ENCODE results near the gene GAGE10.

Gene GAGE10, protein sequence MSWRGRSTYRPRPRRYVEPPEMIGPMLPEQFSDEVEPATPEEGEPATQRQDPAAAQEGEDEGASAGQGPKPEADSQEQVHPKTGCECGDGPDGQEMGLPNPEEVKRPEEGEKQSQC

DNA sequence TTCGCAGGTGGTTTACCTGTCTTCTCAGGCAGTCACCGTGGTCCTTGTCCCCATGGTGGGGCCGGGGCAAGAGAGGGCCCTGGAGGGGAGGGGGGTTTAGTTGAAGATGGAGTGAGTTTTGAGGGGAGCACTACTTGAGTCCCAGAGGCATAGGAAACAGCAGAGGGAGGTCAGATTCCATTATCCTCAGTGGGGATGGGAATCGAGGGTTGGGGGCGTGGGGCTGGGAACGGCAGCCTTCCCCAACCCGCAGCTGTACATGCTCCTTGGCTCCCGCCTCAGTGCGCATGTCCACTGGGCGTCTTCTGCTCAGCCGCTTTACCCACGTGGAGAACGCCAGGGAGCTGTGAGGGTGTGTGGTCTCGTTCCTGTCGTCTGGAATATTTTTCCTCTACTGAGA lies at the start of gene GAGE10:
TSS of gene GAGE10 (plus strand) at position 301 of the 400 bp plus-strand sequence. CDS start 1,214 bp downstream, outside the sequence.
- no peak for DNase-seq

DNA sequence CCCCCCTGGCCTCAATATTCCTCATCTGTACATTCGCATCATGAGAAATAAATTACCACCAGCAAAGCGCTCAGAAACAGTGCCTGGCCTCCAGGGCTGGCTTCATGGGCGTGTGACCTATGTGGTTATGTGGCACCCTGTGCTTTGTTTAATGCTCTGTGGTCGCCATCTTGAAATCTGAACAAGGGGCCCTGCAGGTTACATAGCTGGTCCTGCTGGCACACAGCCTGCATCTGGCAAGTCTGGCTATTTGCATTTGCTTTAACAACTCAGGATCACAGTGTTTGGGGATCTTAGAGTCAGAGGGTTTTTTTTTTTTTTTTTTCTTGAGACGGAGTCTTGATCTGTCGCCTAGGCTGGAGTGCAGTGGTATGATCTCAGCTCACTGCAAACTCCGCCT lies 48.8 kb upstream of the GAGE10 start:
- no peak for DNase-seq

DNA sequence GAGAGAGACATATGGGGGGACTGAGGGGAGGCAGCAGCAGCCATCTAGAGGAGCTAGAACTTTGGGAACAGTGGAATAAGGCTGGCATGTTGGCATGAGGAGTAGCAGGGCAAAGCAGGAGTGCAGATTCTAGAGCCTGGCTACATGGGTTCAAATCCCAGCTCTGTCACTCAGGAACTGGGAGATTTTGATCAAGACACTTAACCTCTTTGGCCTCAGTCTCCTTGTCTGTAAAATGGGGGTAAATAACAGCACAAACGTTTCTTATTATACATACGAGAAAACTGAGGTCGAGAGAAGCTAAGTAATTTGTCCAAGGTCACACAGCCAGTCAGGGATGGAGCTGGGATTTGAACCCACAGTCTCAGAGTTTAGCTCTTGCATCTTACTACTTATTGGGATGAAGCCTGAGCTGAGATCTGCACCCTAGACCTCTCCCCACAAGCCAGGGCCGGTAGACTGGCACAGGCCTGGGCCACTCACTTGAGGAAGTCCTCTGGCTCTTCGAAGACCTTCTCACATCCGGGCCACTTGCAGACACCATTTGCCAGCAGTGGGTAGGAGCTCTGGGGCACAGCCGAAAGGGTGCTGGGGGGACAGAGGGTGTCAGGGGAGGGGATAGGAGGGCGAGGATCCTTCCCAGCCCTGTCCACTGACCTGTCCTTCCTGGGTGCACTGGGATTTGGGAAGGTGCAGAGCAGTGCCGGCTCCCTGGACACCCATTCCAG lies 47.0 kb upstream of the GAGE10 start:
- no peak for DNase-seq

DNA sequence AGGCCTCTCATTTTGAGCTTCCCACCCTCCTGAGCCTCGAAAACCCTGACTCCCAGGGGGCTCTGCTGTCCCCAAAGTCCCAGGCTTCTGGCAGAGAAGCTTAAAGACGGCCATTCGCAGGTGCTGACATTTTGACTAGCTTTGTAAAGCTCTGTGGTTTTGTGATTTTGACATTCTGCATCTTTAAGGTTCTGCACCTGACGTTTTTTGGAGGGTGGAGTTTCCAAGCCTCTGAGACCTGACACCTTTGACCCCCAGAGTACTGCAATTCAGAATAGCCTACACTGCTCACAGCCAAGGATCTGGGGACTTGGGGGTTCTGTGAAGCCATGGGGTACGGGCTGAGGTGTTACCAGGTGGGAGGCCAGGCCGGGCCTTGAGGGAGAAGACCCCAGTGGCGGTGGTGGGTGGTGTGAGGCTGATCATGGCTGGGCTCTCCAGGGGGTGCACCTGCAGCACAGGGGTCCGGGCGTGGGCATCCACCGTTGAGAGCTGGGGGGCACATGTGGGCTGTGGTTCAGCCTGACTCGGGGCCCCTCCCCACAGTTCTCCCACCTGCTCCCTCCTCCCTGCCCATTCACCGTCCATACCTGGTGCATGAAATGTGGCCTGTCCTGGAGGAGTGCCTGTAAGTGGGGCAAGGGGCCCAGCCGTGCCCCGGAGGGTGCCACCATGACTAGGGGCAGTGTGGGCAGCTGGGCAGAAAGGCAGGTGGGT lies 46.2 kb upstream of the GAGE10 start:
- DNase-seq = no peak

DNA sequence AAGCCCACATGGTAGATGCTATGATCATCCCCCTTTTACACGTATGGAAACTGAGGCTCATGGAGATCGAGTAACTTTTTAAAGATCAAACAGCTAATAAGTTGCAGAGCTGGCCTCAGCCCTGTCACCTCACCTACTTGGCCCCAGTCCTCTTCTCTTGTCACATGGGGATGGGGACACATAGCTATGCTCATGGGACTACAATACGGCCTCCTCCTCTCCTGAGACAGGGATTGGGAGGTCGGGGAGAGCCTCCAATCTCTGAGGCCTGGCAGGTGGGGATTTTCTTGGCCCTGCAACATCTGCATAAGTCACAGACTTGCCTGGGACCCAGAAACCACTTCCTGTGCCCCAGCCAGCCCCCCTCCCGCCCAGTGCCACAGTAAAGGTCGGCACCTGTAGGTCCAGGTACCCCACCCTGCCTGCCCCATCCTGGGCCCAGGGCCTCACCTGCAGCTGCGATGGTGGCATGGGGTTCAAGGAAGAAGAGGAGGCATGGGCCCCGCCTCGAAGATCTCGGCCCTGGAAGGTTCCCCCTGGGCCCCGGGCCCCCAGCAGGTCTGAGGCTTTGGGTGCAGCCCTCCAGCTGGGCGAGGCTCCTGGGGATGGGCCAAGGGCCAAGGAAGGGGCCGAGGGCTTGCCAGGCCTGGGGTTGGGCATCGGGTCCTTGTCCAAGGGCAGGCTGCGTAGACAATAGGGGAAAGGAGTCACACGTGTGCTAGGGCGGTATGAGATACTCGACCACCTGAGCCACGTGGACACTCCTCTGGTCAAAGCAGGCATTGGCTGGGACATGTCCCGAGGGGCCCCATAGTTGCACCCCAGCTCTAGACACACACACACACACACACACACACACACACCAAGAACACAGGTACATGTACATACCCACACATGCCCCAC lies 45.3 kb upstream of the GAGE10 start:
- DNase-seq = no peak

DNA sequence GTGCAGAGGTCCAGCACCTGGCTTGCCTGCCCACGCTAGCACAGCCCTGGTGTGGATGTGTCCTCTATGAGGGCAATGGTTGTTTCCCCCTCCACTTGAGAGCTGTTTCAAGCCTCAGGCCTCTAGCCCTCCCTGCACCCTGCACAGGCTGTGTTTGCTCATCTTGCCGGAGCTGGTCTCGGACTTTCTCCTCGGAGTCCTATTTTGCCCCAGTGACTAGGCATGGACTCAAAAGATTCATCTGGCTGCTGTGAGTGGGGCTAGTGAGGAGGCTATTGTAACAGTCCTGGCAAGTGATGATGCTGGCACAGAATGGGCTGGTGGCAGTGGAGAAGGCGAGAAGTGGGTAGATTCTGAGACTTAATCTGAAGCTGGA lies 44.7 kb upstream of the GAGE10 start:
- no peak for DNase-seq

DNA sequence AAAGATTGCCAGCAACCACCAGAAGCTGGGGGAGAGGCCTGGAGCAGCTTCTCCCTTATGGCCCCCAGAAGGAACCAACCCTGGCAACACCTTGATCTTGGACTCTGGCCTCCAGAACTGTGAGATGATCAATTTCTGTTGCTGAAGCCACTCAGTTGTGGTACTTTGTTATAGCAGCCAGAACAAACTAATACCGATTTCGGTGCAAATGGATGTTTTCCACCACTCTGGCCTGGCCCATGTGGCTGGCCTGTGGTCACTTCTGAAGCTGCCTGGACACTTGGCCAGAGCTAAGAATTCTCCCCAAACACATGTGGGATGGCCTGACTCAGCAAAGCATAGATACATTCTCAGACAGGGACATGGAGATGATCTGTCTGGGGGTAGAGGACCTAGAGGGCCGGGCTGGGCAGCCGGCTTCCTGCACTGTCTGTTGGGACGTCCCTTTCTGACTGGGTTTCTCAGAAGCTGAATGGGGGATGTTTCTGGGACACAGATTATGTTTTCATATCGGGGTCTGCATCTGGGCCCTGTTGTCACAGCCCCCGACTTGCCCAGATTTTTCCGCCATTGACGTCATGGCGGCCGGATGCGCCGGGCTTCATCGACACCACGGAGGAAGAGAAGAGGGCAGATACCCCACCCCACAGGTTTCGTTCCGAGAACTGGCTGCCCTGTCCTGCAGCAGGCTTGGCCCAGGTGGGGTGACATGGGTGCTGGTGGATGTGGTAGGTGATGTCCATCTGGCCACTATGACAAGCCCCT lies 43.0 kb upstream of the GAGE10 start:
- DNase-seq = no peak

DNA sequence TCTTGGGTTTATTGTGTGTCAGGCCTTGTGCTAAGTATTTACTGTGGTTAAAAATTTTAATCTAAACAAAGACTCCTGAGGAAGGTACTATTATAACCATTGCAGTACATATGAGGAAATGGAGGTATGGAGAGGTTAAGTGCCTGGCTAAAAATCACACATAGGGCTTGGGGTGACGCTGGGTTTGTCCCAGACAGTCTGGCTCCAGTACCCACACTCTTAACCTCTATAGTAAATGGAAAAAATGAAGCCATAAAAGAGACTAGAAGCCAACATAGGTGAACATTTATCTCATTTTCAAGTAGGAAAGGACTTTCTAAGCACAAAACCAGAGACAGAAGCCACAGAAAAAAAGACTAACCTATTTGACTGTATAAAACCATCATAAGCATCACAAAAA lies 40.8 kb upstream of the GAGE10 start:
- no peak for DNase-seq

DNA sequence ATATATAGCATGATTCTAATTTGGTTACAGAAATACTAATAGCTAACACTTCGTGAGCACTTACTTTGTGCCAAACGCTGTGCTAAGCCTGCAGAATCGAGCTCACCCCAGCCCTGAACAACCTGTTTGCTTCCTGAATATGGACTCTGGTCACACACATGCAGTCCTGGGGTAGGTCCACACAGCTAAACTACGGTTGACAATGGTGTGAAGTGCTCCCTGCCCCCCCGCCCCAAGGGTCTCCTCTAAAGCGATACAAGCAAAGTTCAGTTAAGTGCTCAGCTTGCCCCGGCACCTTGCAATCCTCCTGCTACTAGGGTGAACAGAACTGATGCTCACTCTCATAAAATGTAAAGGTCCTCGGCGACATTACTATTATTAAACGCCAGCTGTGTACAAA lies 39.8 kb upstream of the GAGE10 start:
- no peak for DNase-seq

DNA sequence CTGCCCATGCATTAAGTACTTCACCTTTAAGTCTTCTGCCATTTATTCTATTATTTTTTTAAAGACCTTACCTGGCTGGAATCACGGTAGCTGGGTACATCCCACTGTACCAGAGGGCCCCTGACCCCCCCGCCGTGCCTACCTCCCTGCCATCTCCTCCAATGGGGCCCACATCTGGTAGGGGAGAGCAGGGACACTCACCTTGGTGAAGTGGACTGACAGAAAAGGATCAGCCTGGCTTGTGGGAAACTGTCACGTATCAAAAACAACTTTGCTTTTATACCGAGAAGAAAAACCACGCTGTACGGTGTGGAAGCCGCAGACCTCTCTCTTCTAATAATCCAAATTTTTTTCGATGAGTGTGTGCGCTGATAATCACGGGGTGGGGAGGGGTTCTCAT lies 39.0 kb upstream of the GAGE10 start, which contains the start of gene FOXP3:
TSS of gene FOXP3 (minus strand) at position 251 of the 400 bp plus-strand sequence. CDS start 6,205 bp downstream, outside the sequence.
- no peak for DNase-seq

DNA sequence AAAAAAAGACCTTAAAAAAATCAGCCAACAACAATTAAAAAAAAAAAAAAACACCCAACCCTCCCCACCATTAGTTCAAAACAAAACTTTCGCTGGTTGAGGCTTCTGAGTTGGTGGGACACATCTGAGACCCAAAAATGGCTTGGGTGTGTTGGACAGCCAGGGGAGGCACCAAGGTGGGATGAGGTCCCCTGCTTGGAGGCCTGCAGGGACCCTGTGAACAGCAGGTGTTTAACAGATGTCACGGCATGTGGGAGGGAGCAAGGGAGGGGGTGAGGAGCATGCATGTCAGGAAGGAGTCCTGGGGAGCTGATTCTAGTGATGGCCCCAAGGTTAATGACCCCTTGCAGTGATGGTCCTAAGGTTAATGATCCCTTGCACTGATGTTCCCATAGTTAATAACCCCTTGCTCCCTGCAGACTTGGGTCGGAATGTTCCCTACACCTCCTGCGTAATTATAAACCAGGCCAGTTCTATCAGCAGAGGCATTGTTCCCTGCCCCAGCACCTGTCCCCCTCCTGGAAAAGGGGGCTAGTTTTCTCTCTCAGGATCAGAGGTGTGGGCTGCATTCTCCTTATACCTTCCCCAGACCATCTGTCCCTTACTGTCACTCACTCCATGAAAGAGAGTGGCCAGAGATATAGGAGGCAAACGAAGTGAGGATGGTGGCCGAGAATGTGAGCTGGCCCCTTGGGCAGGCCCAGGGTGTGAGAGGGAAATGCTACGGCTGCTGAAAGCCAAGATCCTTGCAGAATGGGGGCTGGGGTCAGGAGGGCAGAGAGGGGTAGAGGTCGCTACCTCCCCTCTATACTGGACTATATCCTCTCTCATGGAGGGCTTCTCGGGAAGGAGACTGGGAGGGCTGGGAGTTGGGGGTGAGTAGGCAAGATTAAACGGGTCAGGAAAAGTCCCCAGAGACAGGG lies 36.7 kb upstream of the GAGE10 start:
- DNase-seq = no peak

DNA sequence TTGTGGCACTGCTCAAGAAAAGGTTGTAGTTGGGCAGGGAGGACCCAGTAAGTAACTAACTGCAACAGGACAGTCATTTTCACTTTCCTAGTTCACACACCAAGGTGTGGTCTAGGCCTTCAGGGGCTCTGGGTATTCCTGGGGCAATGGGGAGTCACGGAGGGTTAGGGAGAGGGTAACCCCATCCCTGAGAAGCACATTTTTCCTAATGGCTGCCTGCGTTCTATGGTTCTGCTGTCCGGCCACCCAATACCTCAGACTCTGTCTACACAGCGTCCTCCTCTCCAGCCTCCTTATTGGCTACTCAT lies 34.8 kb upstream of the GAGE10 start:
- no peak for DNase-seq

DNA sequence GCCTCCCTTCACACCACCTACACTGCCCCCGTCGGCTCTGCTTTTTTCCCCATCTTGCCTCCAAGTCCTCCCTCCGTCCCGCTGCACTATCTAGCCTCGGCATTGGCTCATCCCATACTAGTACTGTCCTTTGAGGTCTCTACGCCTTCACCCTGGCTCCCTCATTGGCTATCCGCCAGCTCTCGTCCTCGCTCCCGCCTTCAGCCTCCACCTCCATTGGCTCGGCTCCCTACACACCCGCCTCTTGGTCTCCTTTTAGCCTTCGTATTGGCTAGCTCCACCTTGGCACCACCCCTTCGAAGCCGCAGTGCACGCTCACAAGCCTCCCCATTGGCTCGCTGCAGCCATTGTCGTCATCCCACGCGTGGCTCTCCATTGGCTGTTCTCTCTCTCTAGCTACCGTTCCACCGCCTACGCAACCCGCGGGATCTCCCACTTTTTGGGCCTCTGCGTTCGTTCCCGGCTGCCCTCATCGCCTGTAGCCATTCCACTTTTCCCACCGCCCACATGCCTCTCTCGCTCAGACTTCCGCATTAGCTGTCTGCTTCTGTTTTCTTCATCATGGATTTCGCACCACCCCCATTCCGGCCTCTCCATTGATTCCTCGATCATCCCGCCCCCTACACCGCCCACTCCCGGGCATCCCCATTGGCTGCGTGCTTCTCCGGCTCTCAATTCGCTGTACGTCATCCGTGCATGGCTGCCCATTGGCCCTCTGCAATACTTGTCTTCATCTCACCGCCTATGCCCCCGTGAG lies 34.3 kb upstream of the GAGE10 start:
- peak; percentile 98 for DNase-seq

DNA sequence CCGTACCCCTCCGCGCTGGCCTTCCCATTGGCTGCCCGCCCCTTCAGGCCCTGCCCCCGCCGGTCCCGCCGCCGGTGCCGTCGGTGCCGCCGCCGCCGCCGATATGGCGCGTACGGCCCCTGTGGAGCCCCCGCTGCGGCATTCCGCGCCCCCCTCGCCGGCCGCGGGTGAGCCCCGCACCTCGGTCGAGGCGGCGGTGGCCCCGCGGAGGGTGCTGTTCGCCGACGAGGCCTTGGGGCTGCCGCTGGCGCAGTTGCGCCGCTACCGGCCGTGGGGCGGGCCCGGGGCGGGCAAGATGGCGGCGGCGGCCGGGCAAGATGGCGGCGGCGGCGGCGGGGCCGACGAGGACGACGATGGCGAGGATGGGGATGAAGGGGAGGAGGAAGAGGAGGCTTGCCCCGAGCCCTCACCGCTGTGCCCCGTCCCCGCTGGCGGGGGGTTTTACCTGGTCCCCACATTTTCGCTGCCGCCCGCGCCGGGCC lies 33.6 kb upstream of the GAGE10 start, which contains the start of gene PPP1R3F:
TSS of gene PPP1R3F (plus strand) at position 27 of the 482 bp plus-strand sequence. CDS start at position 104, 77 bp downstream.
- DNase-seq = no peak

DNA sequence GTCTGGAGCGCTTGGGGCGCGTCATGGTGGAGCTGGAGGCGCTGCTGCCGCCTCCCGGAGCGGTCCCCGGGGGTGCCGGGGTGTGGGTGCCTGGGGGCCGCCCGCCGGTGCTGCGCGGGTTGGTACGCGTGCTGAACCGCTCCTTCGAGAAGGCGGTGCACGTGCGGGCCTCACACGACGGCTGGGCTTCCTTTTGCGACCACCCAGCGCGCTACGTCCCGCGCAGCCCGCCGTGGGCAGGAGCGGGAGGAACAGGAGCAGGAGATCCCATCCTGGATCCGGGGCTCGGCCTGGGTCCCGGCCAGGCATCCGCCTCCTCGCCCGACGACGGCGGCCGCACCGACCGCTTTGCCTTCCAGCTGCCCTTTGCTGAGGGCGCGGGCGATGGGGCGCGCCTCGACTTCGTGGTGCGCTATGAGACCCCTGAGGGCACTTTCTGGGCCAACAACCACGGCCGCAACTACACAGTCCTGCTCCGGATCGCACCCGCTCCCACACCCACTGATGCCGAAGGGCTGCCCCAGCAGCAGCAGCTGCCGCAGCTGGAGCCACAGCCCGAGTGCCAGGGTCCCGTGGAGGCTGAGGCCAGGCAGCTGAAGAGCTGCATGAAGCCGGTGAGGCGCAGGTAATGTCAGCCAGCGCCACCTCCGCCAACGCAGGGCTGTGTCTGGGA lies 33.1 kb upstream of the GAGE10 start:
- no peak for DNase-seq

DNA sequence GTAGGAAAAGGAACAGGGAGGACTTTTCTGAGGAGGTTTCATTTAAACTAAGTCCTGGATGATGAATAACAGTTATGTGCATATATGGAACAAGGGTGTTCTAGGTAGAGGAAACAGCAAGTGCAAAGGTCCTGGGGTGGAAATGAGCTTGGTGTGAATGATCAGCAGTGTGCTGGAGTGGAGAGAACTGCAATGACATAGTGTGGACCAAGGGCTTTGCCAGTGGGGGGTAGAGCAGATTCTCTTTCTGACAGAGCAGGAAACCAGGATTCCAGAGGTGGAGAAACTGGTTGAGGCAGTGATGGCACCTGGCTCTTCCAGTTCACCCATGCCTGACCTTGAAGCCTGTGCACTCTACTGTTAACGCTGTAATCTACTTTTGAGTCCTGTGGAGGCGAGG lies 32.1 kb upstream of the GAGE10 start:
- no peak for DNase-seq

DNA sequence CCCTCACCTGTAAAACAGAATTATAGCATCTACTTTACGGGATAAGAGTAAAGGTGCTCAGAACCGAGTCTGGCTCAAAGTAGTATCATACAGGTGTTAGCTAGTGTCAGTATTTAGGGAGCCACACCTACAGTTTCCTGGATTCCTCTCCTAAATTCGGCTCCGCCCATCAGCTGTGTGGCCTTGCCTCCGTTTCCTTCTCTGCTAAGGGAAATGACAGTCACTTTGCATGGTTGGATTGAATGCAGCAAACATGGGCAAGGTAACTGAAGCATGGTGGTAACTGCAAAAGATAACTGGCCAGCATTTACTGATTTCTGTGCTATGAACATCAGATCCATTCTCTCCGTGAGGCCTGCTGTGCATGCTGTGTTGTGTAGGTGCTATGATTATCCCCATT lies 31.0 kb upstream of the GAGE10 start:
- no peak for DNase-seq

DNA sequence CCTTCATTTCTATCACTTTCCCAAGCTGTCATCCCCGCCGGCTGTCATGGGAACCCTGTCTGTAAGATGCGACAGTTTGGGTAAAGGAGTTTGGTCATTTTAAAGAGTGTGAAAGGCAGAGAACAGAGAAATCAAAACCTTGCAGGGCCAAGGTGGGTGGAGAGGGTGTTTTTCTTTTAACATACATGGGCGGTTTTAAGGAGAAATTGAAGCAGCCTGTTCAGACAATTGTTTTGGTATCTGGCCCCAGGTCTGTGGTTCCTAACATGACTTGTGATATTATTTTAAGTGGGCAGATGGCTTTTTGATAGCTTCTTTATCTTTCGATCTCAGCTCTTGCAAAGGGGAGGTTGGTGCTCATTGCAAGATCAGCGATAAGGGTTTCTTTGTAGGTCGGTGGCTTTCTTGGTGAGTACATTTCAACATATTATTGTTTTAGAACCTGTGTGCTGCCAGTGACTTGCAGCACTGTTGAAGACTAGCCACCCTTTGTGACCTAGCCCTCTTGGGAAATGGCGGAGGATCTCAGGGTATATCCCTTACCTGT lies 30.2 kb upstream of the GAGE10 start:
- DNase-seq = peak; percentile 79

DNA sequence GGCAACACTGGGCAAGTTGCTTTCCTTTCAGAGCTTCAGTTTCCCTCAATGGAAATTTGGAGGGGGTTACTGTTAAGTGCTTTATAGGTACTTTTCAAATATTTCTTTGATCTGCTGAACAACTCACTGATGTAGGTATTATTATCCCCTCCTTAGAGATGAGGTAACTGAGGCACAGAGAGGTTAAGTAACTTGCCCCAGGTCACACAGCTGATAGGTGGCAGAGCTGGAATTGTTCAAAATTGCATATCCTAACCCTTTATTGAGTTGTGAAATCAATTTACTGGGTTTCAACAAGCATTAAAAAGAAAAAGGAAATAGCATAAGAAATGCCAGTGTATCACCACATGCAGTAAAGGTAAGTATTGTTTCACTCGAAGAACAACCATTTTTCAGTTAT lies 27.2 kb upstream of the GAGE10 start:
- DNase-seq = no peak
